ENCODE data around the gene HPS4.

Gene HPS4

DNA sequence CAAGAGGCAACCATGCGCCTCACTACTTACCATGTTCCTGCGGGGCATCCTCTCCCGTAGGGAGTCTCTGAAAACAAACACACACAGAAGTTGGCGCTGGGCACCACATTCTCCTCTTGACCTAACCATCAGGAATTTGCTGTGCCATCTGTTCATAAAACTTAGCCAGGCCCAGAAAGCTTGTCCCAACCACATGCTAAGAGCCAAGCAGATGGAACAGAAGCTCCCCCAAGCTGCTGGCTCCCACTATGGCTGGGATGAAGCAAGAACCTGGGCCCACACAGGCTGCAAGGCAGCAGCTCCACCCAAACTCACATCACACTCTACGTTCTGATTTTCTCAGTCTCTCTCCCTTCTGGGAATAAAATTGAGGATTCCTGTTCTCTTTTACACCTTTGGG is 17.4 kb downstream of the HPS4 start:
- no peak for DNase-seq (ENCODE audit: low spot score)

DNA sequence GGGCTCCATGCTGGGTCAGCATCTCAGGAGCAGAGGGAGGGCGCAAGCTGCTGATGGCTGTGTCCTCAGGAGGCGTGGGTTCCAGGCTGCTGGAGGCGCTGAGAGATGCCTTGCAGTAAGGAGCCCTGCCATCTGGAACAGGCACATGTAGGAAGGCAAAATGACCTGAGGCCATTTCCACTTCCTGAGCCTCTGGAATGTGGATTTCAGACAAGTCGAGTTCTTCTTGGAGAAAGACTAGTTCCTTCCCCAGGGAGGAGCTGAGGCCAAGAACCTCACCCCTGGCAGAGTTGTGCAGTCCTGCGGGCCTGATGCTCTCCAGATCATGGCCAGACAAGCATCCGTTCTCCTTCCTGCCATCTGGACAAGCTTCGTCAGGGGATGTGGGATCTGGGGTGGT is 19.3 kb downstream of the HPS4 start:
- DNase-seq (ENCODE audit: low spot score): no peak

DNA sequence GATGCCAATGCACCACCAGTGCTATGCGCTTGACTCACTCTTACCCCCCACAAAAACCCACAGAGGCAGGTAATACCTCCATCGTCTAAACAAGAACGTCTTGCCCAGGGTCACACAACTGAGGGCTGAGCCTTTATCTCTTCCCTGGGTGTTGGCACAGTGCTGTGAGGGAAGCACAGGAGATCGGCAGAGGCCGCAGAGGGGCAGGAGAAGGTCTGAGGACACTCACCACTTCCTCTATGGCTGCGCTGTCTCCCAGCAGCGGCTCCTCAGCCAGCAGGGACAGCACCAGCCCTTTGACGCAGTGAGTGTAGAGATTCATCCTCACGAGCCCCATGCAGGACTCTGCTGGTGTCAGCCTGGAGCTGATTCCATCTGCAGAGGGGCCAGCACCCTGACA is 19.9 kb downstream of the HPS4 start:
- DNase-seq (ENCODE audit: low spot score): no peak

DNA sequence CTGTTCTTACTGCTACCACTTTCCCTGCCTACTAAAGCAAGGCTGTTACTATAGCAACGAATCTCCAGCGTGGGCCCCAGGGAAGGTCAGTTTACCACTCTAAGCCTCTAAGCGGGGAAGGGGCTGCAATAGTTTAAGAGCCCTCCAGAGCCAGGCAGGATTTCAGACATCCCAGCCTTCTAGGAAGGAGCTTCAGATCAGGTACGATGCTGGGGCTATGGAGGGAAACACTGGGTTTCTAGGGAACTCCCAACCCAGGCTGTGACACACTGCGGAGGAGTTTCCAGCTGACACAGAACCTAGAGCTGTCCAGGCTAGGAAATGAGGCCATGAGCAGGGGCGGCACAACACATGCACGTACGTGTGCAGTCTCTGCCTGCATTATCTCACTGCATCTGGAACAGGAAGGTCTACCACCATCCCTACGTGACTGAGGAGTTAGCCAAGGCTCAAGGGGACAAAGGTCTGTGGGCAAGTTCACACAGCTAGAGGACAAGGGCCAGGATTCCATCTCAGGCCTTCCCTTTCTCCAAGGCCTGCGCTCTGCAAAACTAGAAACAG is 20.4 kb downstream of the HPS4 start:
- DNase-seq (ENCODE audit: low spot score): no peak

DNA sequence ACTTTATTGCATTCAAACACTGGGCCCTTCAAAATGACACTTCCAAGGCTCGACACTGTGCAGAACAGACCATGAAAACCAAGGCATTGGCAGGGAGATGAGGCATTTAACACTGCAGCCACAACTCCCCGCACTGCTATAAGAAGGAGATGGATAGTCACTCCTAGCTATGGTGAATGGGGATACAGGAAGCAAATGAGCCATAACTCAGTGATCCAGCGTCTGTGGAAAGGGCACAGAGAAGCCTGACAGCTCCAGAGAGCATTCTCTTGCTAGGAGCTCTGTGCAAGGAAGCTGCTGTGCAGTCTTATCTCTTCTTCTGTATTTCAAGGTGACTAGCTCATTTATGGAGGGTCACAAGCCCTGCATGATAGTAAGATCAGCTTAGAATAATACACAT is 20.9 kb downstream of the HPS4 start:
- DNase-seq (ENCODE audit: low spot score): no peak

DNA sequence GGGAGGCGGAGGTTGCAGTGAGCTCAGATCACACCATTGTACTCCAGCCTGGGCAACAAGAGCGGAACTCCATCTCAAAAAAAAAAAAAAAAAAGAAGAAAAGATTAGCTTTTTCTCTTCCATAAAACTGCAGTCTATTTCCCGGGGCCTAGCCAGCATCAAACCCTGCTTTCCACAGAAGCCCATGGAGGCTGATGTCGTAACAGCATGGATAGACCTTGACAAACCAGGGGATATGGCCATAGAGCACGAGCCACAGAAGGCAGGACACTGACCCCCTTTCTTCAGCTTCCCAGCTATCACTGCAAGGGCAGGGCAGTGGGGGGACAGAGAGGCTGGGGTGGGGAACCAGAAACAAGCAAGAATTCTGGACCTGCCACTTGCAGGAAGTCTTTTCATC is 21.5 kb downstream of the HPS4 start:
- no peak for DNase-seq (ENCODE audit: low spot score)

DNA sequence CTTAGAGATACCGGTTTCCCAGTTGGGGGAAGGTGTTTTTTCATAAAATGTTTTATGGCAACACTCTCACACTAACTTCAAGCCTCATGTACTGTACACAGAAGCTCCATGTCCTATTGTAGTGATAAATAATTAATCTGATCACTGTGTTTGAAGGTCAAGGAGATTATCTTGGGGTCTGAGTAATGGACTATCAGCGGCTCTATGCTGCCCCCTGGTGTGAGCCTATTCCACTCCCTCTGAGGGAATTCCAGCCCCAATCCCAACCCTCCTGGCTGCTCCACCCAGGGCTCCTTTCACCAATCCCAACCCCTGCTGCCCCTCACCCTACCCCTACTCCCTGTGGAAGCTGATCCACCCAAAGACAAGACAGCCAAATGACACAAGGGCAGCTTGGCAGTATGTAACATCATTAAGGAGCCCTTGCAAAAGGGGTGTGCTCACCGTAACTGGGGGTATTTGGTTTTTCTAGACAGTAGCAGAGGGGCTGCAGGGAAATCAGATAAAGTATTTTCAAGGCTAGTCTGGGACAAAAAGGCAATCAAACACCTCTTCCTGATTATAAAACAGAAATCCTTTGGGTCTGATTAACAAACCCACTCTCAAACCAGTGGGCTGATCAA is 22.3 kb downstream of the HPS4 start:
- peak; percentile 51 for DNase-seq (ENCODE audit: low spot score)

DNA sequence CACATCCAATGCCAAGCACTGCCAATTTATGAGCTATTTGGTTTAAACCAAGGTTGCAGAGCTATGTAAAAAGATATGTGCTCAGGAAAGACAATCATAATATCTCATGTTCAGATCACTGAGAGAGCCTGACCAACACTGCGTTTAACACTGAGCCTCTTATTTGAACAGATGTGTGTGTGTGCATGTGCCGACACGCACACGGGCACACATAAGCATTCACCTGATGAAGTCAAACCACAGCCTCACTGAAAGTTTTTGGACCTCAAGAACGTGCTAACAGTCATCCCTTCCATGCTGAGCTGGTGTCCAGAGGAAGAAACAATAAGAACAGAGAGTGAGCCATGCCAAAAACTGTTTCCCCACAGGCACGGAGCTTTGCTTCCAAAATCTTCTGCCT is 23.4 kb downstream of the HPS4 start:
- DNase-seq (ENCODE audit: low spot score): no peak

DNA sequence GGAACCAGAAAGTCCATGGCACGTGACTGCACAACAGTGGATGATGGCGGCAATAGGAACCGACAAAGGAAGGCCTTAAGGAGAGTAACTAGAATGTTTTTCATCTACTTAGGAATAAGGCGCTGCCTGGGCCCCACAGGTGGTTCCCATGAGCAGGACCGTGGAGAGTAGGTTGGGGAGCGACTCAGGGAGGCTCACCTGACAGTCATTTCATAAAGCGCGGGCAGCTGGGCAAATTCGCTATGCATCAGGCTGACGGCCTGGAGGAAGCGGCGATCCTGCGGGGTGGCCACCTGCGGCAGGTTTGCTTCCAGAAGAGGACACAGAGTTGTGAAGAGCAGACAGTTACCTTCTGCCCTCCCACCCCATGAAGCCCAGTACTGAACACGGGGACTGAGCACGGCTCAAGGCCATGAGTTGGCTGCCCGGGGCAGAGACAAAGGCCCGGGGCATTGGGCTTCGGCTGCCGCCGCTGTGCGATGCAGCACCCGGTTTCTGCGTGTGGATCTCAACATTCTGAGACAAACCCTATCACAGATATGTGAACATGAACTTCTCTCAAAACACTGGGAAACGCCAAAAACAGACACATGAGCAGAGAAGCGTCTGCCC is 25.8 kb downstream of the HPS4 start:
- no peak for DNase-seq (ENCODE audit: low spot score)

DNA sequence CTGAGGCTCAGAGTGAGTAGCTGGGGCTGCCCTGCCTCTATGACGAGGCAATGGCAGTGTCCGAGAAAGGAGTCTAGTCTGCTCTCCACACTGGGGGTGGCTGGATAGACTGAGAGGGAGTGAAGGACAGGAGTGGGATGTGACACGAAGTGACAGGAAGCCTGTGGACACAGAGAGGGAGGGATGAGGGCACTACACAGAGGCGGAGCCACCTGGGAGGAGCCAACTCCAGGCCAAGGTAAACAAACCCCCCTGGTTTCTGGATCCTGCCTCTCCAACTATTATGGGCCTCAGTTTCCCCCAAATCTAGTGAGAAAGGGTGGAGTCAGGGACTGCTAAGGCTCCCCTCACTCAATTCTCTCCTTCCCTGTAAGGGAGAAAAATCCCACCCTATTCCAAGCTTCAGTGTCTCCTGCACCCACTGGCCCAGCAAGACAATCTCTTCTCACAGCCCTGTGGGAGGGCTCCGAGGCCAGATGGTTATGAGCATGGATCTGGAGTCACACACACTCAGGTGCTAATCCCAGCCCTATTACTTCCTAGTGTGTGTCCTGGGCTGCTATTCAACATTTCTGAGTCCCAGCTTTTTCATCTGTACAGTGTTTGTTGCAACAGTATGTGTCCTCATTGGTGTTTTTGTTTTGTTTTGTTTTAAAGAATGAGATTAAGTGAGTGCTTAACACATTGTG is 29.6 kb downstream of the HPS4 start:
- no peak for DNase-seq (ENCODE audit: low spot score)

DNA sequence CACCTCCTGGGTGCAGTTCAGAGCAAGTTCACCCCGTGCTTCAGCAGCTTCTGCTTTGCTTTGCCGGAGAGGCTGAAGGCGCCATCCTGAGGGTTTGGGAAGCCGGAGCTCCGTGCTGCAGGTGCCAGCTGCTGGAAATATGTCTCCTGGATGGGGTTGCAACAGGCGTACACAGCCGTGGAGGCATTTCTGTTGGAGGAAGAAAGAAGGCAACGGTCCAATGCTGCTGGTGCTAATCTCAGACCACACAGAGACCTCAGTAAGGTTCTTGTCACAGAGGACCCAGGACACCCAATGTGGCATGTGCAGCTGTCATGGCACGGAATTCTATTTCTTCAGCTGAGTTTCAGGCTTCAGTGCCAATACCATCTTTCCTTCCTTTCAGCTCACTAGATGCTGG is 30.4 kb downstream of the HPS4 start:
- no peak for DNase-seq (ENCODE audit: low spot score)

DNA sequence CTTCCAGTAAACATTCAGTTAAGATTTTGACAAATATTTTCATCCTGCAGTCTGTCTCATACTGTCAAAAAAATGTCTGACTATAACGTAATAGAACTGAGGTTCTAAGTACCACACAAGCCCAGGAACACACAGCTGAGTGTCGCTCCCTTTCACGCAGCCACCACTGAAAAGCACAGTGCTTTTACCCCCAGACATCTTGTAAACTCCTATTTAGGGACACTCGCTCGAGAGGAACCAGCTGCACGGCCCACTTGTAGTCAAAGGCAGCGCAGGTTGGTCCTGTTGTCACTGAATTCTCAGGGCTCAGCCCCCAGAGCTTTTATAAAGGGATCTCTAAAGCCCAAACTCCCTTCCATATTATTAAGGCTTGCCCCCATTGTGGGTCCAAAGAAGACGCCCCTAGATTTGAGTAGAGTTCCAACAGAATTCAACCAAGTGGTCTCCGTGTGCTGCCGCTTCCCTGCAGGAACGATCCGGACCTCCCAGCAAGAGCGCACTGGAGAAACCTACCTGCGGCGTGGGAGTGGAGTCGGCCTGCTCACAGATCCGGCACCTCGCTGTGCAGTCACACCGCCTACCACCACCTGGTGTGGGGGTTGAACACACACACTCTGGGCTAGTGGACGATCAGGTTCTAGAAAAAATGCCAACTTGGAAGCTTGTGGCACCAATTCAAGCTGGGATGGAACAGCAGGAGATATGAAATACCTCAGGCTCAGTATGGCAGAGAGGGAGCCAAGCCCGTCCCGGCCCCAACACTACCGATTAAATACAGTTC is 31.2 kb downstream of the HPS4 start:
- DNase-seq (ENCODE audit: low spot score): no peak

DNA sequence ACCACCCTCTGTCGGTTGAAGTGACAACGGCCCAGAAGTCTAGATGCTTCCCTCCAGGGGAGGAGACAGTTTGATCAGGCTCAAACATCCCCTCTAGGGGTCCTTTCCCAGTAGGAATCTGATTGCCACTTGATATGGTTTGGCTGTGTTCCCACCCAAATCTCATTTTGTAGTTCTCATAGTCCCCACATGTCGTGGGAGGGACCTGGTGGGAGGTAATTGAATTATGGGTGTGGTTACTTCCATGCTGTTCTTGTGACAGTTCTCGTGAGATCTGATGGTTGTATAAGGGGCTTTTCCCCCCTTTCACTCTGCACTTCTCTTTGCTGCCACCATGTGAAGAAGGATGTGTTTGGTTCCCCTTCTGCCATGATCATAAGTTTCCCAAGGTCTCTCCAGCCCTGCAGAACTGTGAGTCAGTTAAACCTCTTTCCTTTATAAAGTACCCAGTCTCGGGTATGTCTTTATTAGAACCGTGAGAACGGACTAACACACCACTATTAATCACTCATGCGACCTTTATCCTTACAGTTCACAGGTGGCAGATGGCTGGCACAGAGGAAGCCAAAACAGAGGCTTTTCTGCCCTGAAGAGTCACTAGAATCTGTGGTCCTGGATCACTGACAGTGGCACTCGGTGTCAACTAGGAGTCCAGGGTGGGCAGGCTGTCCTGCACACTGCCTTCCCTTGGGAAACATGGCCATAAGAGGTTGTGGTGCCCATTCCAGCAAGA is 33.0 kb downstream of the HPS4 start:
- DNase-seq (ENCODE audit: low spot score): peak; percentile 21

DNA sequence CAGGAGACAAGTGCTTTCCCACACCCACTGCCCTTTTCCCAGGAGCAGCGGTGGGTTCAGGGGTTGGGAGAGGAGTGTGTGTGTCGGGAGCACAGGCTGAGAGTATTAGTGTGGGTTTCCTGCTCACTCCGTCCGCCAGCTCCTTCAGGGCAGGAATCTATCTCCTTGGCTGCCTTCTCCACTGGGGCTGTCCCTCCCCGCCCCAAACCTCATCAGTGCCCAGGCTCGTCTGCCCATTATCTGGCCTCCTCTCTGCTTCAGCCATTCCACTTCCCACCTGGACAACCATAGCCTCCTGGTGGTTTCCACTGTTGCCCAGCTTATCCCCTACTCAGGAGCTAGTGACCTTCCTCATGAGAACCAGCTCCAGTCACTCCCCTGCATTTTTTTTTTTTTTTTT is 34.6 kb downstream of the HPS4 start:
- DNase-seq (ENCODE audit: low spot score): no peak

DNA sequence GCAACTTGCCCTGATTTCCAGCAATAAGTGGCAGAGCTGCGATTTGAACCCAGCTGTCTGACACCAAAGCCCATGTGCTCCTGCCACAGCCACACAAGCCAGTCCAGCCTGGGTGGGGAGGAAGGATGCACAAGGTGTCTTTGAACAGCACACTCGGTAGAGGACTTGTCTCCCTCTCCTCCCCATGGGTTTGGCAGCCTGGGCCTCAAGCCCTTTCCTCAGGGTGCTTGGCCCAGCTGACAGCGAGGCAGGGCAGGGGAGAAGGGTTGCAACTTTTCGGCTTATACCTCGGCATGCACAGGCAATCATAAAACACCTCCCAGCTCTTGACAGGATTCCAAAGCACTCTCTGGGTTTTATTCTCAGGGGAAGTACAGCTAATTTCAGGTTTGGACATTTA is 35.2 kb downstream of the HPS4 start:
- DNase-seq (ENCODE audit: low spot score): no peak

DNA sequence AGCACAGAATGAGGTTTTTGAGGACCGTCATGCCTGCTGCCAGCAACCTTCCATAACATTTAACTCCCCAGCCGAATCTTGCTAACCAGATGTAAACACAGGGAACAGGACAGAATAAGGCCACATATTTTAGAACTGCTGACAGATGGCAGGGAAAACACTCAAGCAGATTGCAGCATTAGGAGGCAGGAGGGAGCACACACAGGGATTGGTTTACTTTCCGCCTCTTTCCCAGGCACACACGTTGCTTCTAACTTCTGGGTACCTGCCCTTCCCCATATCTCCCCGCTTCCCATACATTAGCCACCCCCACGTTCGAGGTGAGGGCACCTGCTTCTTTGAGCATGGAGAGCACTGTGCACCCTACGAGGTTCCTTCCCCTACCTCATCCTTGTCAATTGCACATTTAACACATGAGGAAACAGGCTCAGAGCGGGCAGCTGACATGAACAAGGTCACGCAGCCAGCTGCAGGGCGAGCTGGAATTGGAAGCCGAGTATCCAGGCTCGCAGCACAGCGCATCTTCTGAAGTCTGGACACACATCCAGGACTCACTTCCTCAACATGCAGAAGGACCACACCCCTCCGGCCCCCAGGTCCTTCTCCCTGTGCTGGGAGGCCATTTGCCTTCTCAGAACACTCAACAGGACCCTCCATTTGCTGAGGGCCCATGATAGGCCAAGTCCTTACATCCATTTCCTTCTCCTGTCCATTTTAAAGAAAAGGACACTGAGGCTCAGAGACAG is 35.8 kb downstream of the HPS4 start:
- DNase-seq (ENCODE audit: low spot score): no peak

DNA sequence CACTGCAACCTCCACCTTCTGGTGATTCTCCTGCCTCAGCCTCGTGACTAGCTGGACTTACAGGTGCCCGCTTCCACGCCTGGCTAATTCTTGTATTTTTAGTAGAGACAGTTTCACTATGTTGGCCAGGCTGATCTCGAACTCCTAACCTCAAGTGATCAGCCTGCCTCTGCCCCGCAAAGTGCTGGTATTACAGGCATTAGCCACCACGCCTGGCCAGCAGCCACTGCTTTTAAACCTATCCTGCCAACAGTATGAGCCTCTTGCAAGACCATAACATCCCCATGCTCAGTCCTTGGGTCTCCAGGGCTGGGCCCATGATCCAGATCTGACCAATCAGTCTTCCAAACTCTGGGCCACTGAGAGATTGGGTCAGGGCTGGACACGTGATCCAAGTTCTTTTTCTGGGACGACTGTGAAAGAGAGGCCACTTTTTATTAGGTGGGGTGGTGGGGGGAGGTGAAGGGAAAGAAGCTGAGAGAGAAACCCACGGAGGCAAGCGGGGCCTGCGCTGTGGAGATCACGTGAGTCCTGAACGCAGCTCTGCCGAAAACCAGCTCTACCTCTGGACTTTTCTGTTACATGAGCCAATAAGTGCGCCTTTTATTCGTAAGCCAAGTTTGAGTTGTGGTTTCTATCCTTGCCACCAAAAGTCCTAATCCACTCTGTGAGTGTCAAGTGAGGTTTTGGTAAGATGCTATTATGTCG is 36.6 kb downstream of the HPS4 start:
- DNase-seq (ENCODE audit: low spot score): no peak

DNA sequence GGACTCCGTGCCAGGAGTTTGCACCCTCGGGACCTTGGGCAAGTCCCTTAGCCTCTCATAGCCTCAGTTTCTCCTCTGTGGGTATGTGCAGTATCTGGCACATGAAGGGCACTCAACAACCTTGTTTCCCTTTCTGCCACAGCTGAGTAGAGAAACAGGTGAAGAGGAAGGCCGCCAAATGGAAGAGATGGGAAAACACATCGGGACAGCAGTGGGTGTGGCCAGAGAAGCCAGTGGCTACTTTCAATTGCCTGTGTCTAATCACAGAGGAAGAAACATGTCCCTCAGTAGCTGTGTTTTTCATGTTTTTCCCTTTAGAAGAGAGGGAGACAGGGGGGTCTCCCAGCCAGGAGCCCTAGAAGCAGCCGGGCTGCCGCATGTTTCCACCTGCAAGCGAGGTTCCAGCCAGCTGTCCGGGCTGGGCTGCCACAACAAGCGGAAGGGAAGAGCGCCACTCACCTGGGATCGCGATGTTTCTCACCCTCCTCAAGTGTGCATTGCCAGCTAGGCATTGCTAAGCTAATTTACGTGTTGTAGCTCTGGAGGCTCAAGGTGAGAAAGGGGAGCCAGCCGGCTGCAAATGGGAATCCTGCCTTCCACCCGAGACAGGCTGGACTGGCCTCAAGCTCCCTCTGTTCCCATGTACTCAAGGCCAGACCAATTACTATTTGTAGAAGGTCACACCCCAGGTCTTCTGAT is 37.9 kb downstream of the HPS4 start:
- no peak for DNase-seq (ENCODE audit: low spot score)

DNA sequence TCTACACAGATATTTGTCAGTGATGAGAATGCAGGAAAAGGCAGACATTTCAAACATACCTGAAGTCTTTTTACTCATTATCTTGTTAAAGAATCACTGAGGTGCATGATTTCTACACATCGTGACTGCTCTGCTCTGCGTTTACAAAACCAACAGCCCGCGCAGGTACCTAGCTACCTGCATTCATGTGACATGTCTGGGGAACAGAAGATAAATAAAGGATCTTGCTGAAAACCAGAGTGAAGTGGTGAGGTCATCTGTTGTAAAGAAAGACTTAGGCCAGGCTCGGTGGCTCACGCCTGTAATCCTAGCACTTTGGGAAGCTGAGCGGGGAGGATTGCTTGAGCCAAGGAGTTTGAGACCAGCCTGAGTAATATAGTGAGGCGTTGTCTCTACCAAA is 38.8 kb downstream of the HPS4 start:
- no peak for DNase-seq (ENCODE audit: low spot score)
